Measurements from ENCODE around the gene FGF12. TPM values are rescaled to one million over a fixed set of nuclear protein-coding genes. Genes with fewer than 3 reads are reported as not detected.

The FGF12 gene
- total RNA-seq, 2 donors from 2014 or later: 0.25 to 0.48 TPM

- Histone ChIP-seq H3K36me3 (no peaks in the 10 kb centered on the region), H3K4me3 (no peak overlapping the region), H3K27ac (no peak overlapping the region), H3K9me3 (no peaks in the 10 kb centered on the region), H3K9ac (ENCODE audit: low read depth in 2 of 2, low read length in 2 of 2) (no peak overlapping the region), H3K4me1 (no peaks in the 10 kb centered on the region), H3K27me3 (no peaks in the 10 kb centered on the region)
- no peak for DNase-seq
- intact Hi-C loops (cut with DNase I): no loop called here
- TF ChIP-seq CTCF (IDR thresholded peaks at IDR 0.05): no peak
These were observed 43.2 kb downstream of the FGF12 start for GRCh38 chr3:192684151-192684550.

- no peaks in the 10 kb centered on the region for H3K27me3 ChIP-seq
- intact Hi-C loops (cut with DNase I): no loop called here
- no peak overlapping the region for H3K4me3 ChIP-seq
- H3K9ac ChIP-seq (ENCODE audit: low read depth in 2 of 2, low read length in 2 of 2): no peak overlapping the region
- TF ChIP-seq CTCF (IDR thresholded peaks at IDR 0.05): no peak
- no peaks in the 10 kb centered on the region for H3K4me1 ChIP-seq
- no peaks in the 10 kb centered on the region for H3K9me3 ChIP-seq
- DNase-seq: no peak
- no peaks in the 10 kb centered on the region for H3K36me3 ChIP-seq
- H3K27ac ChIP-seq: no peak overlapping the region
These were observed 51.2 kb downstream of the FGF12 start for GRCh38 chr3:192675958-192676649.

DNA sequence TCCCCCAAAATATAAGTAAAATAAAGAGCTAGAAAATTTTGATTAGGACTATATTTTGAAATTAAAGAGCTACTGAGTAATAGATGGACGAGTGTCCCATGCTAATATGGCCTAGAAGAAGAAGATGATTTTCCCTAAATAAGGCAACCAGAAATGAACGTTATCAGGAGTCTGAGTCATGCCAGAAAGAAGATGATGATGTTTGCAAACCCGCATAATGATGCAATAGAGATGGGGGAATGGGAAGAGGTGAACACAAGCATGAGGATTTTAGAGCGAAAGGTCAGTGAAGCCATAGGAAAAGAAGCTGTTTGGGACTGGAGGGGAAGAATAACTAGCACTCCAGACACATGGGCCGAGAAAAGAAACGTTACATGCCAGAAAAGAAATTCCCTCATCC, 71.7 kb downstream of the FGF12 start:
- Histone ChIP-seq H3K9me3 (no peaks in the 10 kb centered on the region), H3K4me1 (no peaks in the 10 kb centered on the region), H3K27ac (no peak overlapping the region), H3K27me3 (no peaks in the 10 kb centered on the region), H3K9ac (ENCODE audit: low read depth in 2 of 2, low read length in 2 of 2) (no peak overlapping the region), H3K36me3 (no peaks in the 10 kb centered on the region), H3K4me3 (no peak overlapping the region)
- DNase-seq: no peak
- intact Hi-C loops (cut with DNase I): no loop called here
- no peak for TF ChIP-seq CTCF (IDR thresholded peaks at IDR 0.05)

- no peak for DNase-seq
- H3K9me3 ChIP-seq: no peaks in the 10 kb centered on the region
- intact Hi-C loops (cut with DNase I): no loop called here
- H3K27me3 ChIP-seq: no peaks in the 10 kb centered on the region
- H3K27ac ChIP-seq: no peak overlapping the region
- no peak for TF ChIP-seq CTCF (IDR thresholded peaks at IDR 0.05)
- H3K9ac ChIP-seq (ENCODE audit: low read depth in 2 of 2, low read length in 2 of 2): no peak overlapping the region
- no peaks in the 10 kb centered on the region for H3K4me1 ChIP-seq
- no peak overlapping the region for H3K4me3 ChIP-seq
- no peaks in the 10 kb centered on the region for H3K36me3 ChIP-seq
These were observed 72.3 kb downstream of the FGF12 start for GRCh38 chr3:192655040-192655439.

- Histone ChIP-seq H3K36me3 (no peaks in the 10 kb centered on the region), H3K9me3 (no peaks in the 10 kb centered on the region), H3K27me3 (no peaks in the 10 kb centered on the region), H3K4me3 (no peak overlapping the region), H3K4me1 (no peaks in the 10 kb centered on the region), H3K9ac (ENCODE audit: low read depth in 2 of 2, low read length in 2 of 2) (no peak overlapping the region), H3K27ac (no peak overlapping the region)
- TF ChIP-seq CTCF (IDR thresholded peaks at IDR 0.05): no peak
- intact Hi-C loops (cut with DNase I): no loop called here
- no peak for DNase-seq
These were observed 73.5 kb downstream of the FGF12 start for GRCh38 chr3:192653862-192654261.
